Measurements from ENCODE around the gene PPP1CB. TPM values are rescaled to one million over a fixed set of nuclear protein-coding genes. Genes with fewer than 3 reads are reported as not detected.

The PPP1CB gene
- polyA plus RNA-seq (ENCODE audit: insufficient read depth in 1 of 5, insufficient read length in 5 of 5, low replicate concordance in 1 of 5), result 100 to 1,000 TPM; 132 to 203 (median 168) TPM
- long read RNA-seq, donor 1, full-length matches to known transcripts, result 85 of 120 reads
- long read RNA-seq, donor 1, partial matches to known transcripts, result 35 of 120 reads
- long read RNA-seq, donor 1, other reads (novel, unspliced or antisense), result 0 of 120 reads
- long read RNA-seq, donor 2, full-length matches to known transcripts, result 38 of 47 reads
- long read RNA-seq, donor 2, partial matches to known transcripts, result 9 of 47 reads
- long read RNA-seq, donor 2, other reads (novel, unspliced or antisense), result 0 of 47 reads
- long read RNA-seq, donor 3, full-length matches to known transcripts, result 45 of 64 reads
- long read RNA-seq, donor 3, partial matches to known transcripts, result 19 of 64 reads
- long read RNA-seq, donor 3, other reads (novel, unspliced or antisense), result 0 of 64 reads
- long read RNA-seq, donor 4, full-length matches to known transcripts, result 43 of 213 reads
- long read RNA-seq, donor 4, partial matches to known transcripts, result 170 of 213 reads
- long read RNA-seq, donor 4, other reads (novel, unspliced or antisense), result 0 of 213 reads
- long read RNA-seq, donor 5, full-length matches to known transcripts, result 58 of 78 reads
- long read RNA-seq, donor 5, partial matches to known transcripts, result 20 of 78 reads
- long read RNA-seq, donor 5, other reads (novel, unspliced or antisense), result 0 of 78 reads
- long read RNA-seq, donor 6, full-length matches to known transcripts, result 59 of 71 reads
- long read RNA-seq, donor 6, partial matches to known transcripts, result 12 of 71 reads
- long read RNA-seq, donor 6, other reads (novel, unspliced or antisense), result 0 of 71 reads
- long read RNA-seq, donor 7, full-length matches to known transcripts, result 46 of 54 reads
- long read RNA-seq, donor 7, partial matches to known transcripts, result 8 of 54 reads
- long read RNA-seq, donor 7, other reads (novel, unspliced or antisense), result 0 of 54 reads
- long read RNA-seq, donor 8, full-length matches to known transcripts, result 29 of 29 reads
- long read RNA-seq, donor 8, partial matches to known transcripts, result 0 of 29 reads
- long read RNA-seq, donor 8, other reads (novel, unspliced or antisense), result 0 of 29 reads

DNA sequence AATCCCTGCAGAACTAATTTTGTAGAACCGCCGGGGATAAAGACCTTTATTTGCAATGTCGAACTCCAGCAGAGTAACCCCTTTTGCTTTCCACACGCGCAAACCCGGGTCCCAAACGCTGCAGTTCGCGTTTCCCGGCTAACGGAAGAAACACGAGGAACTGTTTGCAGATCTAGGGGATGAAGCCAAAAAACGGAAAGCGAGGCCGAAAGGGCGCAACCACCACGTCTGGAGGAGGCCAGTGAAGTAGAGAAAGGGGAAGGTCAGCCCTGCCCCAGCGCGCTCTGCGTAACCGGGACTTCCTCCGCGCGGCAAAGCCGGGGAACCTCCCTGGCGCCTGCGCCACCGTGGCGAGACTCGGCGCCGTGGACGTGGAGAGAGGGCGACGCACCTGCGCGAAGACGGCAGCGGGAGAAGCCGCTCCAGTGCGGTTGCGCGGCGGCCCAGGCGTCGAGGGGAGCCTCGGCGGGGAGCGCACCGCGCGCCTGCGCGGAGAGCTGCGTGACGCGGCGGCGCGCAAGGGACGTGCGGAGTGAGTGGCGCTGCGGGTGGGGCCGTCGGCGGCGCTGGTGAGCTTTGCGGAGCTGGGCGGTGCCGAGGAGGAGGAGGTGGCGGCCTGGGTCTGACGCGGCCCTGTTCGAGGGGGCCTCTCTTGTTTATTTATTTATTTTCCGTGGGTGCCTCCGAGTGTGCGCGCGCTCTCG, at the start of gene PPP1CB:
PPP1CB (plus strand) TSS at position 579 of the 704 bp plus-strand sequence. CDS start 295 bp downstream, outside the sequence.
- DNase-seq, result peak; percentile 96 to 97

DNA sequence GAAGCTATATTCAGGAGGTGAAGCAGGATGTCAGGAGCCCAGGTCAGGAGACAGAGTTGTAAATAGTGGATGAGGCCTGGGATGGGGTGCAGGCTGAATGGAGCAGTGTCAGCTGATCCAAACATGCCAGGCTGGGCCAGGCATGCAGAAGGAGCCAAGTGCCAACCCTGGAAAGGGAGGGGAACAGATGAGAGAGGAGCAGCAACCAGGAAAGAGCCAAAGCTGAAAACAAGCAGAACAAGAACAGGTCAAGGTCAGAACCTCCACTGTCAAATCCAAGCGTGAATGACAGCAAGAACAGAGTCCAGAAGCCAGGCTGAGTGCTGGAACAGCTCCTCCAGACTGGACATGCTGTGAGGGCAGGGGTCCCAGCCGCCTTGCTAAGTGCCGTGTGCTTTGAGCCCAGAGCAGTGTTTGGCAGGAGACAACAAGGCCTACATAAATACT, 49.2 kb upstream of the PPP1CB start:
- DNase-seq, result no peak

DNA sequence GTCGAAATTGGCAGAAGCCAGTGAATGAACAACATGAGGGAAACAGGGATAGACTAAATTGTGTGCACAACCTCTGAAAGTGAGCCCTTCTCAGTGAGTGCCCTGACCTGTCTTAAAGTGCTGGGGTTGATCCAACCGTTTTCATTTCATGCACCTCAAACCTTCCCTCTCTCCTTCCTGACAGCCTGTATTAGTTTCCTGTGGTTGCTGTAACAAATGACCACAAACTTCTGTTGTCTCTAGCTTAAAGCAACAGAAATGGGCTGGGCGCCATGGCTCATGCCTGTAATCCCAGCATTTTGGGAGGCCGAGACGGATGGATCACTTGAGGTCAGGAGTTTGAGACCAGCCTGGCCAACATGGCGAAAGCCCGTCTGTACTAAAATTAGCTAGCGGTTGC, 48.8 kb upstream of the PPP1CB start:
- DNase-seq, result no peak

DNA sequence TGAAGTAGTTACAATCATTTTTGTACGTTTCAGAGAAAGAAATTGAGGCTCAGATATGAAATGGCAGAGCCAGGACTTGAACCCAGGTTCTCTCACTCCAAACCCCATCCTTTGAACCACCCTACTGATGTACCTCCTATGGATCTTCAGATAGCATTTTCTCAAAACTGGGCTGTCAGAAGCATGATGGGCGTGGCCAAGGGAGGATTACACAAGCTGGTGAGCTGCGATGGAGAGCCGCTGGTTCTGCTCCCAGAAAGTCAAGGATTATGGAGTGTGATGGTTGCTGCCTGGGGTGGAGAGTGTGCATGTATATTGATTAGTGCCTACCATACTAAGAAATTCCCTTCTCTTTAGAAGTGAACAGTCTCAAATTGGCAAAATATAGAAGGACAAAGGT, 47.0 kb upstream of the PPP1CB start:
- no peak for DNase-seq

DNA sequence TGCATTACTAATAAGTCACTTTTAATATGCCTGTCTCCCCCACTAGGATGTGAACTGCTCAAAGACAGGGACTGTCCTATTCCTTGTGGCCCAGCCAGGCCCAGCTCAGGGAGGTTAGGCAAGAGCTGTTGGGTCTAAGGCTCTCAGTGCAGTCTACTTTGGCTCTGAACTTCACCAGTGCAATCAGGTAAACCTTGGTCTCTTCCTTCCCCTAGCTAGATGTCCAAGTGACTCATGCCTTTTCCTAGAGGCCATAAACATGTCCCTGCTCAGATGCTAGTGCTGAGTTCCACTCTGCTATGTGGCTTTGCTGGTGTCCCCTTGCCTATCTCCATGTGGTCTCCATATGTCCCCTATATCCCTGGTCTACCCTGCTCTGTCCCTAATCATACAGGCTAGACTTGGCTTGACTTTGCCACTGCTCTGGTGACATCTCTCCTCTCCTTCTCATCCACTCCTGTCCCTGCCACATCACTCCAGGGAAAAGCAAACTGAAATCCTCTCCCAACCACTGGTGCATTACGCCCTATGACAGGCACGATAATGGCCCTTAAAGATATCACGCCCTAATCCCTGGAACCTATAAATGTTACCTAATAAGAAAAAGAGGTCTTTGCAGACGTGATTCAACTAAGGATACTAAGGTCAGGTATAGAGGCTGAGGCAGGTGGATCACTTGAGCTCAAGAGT, 45.7 kb upstream of the PPP1CB start:
- no peak for DNase-seq

DNA sequence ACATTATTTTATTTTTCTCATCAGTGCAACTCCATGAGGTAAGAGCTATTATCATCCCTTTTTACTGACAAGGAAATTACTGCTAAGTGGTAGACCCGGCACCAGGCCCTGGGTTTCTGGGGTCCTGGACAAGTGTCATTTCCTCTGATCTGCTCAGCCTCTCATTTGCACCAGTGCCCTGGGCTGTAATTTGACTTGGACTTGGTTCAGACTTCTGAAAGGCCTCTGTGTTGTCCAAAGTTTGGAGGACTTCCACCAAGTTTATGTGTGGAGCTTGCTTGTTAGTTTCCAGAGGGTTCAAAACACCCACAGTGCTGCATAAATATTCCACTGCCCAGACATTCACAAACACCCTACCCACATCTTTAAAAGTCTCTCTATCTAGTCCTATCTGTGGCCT, 44.0 kb upstream of the PPP1CB start:
- no peak for DNase-seq

DNA sequence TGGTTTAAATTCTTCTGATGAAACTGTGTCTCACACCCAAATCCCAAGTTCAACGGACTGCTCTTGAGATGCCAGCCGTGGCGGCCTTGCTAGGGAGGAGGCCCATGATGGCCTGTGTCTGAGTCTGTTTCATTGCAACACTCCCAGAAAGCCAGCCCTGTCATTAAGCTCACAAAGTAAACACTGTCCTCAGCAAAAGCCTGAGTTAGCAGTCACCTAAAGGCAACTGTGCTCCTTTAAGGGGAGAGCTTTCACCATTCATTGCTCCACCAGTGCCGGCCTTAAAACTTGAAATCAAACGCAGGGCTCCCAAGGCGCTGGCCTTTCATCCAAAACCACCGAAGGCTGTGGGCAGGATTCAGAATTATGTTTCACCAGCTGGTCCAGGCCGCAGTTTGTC, 42.5 kb upstream of the PPP1CB start:
- DNase-seq, result peak; percentile 42 to 51

DNA sequence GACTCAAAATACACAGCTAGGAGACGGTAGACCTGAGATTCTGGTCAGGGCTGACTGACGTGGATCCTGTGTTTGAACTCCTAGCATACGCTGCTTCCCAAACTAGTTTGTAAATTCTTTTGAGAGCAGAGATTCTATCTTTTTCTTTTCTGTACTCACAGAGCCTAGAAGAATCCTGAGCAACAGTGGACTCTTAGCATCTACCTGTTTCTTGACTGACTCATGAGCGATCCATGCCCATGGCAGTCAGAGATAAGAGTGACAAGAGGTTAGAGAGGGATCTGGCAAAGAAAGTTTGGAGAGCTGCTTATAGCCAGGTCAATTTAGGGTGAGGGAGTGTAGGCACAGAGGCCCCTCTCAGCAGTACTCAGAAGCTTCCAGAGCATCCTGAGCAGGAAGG, 41.1 kb upstream of the PPP1CB start:
- DNase-seq, result no peak

DNA sequence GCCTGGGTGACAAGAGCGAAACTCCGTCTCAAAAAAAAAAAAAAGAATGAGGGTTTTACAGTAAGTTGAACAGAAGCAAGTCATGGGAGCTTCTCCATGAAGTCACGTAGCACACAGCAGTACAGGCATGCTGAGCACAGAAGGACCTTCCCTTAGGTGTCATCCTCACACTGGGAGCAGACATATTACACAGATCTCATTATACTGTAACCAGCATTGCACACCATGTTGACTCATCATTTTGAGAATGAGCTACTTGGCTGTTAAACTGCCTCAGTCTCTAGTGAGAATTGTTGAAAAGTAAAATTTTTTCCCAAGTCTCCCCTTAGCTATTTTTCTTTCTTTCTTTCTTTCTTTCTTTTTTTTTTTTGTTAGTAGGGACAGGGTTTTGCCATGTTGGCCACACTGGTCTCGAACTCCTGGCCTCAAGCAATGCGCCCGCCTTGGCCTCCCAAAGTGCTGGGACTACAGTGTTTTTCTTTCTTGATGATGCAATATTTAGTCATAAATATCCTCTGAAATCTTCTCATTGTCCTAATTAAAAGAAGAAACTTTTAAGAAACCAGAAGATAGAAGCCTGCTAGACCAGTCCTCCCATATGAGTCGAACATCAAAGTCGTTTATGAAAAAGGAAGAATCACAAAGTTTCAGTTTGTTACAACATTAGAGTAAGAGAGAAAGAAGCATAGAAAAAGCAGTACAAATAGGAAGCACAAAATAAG, 37.9 kb upstream of the PPP1CB start:
- DNase-seq, result no peak

DNA sequence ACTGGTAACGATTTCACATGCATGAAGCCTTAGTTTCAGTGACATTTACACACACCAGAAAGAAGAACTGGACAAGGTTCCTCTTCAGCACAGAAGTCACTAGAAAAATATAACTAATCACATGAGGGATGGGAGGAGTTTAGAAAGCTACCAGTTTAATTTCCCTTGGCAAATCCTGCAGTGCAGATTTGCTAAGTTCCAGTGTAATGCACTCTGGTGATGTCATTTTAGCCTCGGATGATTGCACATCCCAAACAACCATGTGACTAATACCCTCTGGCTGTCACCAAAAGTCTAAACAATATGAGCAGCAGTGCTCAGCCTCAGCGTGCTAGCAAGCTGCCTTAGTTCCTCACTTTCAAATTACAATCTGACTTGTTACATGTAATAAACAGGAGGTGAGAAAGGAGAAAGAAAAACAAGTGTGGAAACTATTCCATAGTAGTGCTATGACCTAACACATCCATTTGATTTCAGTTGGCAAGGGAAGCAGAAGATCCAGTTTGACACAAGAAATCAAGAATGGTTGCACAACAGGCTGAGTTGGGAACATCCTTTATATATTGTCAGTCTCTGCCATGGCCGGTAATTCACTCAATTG, 35.3 kb upstream of the PPP1CB start:
- DNase-seq, result peak; percentile 74 to 80

DNA sequence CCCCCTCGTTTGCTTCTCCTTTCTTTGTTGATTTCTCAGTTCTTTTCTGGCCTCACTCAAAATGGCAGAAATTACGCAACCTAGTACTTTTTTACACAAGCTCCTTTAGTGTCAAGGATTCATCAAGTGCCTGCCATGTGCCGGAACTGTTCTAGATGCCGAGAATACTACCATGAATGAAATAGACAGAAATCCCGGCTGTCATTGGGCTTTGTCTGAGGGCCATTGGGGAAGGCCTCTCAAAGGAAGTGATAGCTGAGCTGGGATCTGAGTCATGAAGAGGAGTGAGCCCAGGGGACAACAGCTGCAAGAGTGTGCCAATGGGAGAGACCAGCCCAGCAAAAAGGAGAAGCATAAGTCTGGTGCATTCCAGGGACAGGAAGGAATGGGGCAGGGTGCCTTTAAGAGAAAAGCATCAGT, 34.3 kb upstream of the PPP1CB start:
- DNase-seq, result peak; percentile 23 to 25

DNA sequence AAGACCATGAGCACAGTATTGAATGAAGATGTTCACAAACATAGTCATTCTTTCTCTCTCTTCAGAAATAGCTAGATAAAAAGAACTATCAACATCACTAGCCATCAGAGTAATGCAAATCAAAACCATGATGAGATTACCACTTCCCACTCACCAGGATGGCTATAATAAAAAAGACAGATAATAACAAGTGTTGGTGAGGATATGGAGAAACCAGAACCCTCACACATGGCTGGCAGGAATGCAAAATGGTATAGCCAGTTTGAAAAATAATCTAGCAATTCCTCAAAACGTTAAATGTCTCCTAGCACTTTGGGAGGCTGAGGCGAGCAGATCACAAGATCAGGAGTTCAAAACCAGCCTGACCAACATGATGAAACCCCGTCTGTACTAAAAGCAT, 31.3 kb upstream of the PPP1CB start:
- no peak for DNase-seq

DNA sequence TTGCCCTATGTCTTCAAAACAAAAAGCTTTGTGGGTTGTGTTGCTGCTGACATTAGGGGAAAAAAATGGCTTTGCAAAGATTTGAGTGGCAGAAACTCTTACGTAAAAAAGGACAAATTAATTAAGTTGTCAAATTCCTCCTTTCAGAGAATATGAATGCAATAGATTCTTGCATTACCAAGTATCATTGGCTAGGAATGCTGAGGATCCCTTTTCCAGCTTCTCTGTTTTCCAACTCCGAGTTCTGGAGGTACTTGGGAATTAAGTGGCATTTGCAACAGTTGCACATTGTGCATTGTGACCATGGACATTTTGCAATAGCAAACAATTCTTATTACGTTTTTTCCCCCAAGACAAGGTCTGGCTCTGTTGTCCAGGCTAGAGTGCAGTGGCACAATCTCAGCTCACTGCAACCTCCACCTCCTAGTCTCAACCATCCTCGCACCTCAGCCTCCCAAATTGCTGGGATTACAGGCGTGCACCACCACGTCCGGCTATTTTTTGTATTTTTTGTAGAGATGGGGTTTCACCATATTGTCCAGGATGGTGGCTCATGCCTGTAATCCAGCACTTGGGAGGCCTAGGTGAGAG, 29.9 kb upstream of the PPP1CB start:
- DNase-seq, result no peak

DNA sequence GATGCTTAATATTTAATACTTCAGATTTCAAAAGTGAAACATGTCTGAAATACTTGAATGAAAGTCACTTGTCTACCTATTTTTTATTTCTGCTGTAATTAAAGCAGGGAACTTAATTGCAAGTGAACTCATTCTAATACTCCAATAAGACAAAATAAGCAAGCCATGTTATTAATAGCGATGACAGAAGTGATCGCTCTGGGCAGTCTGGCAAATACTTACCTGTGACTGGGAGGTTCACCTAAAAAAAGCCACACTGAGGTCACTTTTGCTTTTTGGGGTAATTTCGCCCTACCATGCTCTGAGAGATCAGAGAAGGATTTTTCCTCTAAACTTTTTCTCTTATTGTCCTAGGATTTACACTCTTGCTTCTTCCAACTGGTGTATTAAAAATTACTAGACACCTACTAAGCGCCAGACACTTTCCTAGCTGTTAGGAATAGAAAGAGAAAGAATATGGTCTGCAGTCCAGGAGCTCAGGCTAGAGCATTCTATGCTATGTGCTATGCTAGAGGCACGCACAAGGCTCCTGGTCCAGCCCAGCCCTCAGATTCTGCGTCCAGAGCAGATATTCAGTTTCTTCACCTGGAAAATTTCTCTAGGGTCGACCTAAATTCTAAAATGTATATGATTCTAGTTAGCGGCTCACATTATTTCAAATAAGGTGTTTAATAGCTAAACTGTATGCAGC, 26.5 kb upstream of the PPP1CB start:
- no peak for DNase-seq

DNA sequence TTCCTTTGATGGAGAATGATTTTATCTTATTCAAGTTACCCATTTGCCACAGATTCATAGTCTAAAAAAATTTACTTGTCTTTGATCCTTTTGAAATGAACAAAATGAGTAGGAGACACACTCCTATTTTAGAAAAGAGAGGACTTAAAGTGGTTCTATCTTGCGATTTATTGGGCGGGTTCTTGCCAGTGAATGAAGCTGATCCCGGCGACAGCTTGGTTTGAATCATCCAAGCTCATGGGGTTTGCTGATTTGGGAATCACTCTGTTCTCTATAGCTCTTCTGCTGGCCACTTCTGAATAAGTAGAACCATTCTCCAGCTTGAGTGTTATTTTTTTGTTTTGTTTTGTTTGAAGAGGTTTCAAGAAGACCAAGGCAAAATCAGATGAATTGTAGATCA, 25.5 kb upstream of the PPP1CB start:
- no peak for DNase-seq

DNA sequence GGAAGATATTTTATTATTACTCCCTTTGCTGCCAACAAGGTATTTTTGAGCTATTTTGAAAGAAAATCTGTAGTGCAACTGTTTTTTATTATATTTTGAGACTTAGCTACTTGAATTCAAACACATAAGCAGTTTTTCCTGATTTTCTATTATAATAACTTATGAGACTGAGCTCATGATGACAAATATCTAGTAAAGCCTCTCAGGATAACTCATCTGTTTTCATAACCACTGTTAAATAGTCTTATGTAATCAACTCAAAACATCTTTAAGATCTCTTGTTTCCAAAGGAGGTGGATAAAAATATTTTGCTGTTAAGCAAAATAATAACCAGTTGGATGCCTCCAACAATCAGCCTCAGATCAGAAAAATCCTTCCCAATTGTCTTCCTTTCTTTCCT, 21.9 kb upstream of the PPP1CB start:
- no peak for DNase-seq

DNA sequence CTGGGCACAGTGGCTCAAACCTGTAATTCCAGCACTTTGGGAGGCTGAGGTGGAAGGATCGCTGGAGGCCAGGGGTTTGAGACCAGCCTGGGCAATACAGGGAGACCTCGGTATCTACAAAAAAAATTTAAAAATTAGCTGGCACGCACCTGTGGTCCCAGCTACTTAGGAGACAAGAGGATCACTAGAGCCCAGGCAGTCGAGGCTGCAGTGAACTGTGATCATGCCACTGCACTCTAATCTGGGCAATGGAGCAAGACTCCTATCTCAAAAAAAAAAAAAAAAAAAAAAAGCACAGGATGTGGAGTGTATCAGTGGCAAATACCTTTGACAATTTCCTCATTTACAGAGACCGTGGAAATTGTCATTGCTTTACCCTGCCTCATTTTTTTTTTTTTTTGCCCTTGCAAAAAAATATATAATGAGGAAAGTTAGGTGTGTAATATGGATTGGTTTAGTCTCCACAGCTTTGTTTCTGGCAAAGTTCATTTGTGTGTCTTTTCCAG, 20.9 kb upstream of the PPP1CB start:
- DNase-seq, result no peak

DNA sequence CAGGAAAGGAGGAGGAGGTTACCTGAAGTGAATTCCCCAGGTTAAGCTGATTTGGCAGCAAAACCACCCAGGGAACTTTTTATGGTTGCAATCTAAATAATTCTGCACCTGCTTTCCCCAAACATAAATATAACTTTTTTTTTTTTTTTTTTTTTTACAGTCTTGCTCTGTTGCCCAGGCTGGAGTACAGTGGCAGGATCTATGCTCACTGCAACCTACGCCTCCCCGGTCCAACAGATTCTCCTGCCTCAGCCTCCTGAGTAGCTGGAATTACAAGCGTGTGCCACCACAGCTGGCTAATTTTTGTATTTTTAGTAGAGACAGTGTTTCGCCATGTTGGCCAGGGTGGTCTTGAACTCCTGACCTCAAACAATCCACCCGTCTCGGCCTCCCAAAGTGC, 16.1 kb upstream of the PPP1CB start:
- DNase-seq, result no peak

DNA sequence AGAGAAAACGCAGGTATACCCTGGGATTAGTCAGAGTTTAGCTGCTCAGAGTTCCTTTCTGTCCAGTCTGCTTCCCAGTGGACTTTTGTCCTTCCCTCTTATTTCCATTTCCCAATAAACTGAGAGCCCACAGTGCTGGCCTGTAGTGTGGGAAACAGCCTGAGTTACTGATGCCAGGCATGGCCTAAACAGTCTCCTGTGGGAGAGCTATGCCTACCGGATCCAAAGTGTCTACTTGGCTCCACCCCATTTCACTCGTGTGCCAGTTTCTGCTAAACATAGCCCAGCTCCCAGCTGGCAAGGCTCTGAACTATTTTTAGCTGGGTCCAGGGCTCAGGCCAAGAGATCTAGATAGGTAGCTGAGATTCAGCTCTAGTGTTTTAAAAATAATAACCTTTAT, 15.6 kb upstream of the PPP1CB start:
- DNase-seq, result peak in 1 of 2 donors; percentile 26

Measured in right lung (tissue), 10 donors.